Colon (tissue), 2 donors: ENCODE results near the gene ITPK1.

Experiments
- FAIRE-seq: peaks from 2 replicates; lab custom pipeline; 2012; peaks lifted over from hg19 to GRCh38; lab: Jason Lieb, UNC
- donor health status: control.
- donor health status: control.

Gene ITPK1

DNA sequence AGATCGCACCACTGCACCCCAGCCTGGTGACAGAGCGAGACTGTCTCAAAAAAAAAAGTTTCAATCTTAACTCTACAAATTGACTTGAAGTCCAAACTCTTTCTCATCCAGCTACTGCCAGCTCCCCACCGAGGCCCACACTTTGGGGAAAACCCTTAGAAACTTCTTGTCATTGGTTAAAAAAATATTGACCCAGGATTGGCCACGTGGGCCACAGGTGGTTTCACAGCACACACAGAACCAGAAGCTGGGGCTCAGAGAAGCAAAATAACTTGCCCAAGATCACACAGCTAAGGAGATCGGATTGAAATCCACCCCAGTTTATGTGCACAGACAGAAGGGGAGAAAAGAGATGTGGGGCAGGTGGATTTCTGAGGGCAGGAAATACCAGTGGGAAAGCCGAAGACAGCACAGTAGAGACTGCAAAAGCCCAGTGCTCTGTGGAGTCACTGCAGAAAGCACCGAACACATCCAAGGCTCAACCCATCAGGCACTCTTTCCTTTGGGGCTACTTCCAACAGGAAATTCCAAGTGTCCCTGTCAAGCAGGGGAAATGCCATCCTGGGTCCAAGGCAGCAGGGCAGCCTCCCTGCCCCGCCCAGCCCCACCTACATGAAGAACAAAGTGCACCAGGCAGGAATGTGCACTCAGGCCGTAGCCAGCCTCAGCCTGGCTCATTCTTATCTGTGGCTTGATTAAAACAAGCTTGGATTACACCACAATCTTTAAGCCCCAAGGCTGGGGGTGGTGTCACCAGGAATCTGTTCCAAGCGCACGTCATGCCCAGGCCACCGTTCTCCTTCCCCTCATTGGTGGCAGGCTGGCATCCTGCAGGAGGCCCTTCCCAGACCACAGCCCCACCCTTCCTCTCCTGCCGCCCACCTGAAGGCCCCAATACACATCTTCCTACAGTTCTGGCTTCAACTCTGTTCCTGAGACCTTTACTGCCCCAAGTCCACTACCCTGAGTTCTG, 72.5 kb downstream of the ITPK1 start:
- FAIRE-seq: no peak

DNA sequence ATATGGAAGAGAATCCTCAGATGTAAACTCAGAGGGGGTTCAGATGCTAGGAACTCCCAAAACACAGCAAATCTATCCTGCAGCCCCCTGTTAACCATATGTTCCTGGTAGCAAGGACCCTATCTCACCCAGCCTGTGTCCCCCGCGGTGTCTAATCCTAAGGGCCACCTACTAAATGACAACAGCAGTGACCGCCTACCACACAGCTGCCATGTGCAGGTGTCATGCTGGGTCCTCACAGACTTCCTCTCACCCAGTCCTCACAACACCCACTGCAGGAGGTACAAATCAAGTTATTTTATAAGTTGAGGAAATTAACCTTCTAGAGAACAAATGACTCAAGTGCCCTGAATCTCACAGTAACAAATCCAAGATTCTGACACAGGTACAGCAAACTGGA, 73.9 kb downstream of the ITPK1 start:
- FAIRE-seq: no peak

DNA sequence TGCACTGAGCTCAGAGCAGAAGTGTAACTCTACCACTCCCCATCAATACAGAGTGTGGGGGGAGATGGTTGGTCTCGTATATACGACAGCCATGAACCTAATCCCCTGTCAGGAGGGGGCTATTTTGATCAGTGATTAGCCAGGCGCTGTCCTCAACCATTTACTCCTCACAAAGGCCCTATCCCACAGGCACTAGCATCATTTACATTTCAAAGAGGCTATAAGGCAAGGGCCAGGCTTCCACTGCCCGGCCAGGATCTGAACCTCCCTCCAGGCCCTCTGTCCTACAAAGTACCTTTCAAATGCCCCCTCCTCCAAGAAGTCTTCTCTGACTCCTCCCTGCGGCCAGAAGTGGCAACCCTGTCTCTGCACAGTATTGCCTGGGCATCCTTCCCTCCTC, 74.7 kb downstream of the ITPK1 start:
- no peak for FAIRE-seq

DNA sequence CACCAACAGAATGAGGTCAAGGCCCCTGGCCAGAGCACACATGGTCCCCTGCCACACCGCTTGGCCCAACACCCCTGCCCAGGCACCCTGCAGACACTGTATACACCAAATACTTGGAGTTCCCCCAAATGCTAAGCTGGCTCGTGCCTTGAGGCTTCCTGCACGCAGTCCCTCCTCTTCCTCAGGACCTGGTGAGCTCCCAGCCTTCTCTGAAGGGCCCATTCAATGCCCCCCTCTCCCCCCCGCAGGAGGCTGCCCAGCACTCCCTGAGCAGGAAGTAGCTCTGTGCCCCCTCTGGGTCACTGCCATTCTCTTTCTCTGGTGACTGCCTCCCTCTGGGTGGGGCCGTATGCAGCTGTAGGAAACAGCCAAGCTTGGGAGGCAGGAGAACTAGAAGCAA, 75.3 kb downstream of the ITPK1 start:
- no peak for FAIRE-seq

DNA sequence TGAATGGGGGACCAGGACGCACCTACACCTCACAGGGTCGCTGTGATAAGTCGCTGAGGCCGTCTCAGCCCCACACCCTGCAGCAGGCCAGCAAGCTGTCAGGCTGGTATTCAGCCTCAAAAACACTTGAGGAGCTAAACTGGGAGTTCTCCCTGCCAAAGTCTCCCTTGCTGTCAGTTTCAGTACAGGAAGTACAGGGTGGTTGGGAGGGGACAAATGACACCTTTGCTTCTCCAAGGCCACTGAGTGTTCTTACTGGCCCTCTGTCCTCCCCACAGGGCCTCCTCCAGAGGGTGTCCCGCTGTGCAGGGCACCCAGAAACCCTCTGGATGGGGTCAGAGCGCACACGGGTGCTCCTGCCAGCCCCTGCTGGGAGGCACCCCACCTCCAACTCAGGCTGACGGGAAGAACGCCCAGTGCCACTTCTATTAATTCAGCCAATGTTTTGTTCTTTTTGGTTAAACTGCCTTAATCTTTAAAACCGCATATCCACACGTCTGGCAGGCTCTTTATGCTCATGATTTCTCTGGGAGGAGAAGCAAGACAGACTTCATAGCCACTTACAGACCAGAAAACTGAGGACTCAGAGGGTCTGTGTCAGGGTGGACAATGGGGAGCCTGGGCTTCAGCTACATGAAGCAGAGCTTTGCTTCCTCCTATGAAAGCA, 75.9 kb downstream of the ITPK1 start:
- no peak for FAIRE-seq

DNA sequence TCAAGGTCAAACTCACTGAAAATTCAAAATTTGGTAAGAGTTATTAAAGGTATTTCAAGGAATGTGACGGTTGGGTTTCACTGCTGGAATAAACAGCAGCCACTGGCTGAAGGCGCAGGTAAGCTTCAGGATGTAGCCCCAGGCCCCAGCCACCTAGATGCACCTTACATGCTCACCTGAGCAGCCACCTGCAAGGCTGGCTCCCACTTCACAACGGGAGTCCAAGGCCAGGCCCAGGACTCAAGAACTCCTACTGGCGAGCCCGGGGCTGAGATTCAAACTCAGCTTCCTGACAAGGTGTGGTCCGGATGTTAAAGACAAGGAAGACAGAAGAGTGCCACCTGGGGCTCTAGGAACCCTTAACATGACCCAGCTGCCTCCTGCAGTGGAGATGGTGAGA, 78.4 kb downstream of the ITPK1 start:
- FAIRE-seq: no peak

DNA sequence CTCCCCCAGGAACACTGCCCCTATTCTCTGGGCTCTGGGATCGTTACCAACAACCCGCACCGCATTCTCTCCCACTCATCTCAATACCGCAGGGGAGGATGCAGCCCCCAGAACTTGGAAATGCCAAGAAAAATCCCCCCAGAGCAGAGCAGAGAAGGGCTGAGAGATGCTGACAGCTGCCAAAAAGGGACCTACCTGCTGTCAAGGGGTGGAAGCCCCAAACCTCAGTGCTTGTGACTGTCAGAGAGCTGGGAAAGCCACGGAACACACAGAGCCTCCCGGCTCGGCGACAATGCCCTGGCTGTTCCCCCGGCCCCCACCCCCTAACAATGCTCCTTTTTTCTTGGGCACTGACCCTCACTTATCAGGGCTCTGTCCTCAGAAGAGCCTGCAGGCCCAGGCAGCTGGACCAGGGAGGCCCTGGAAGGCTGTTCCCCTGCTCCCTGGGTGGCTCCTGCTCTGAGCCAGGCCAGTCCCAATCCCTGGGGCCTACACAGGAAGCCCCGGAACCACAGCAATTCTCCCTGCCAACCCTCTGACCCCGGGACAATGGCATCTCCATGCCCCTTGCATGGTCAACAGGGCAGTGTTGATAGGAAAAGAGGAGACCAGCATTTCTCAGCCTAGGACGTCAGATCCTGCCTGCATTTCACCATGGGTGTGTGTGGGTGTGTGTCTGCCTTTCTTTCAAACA, 78.9 kb downstream of the ITPK1 start:
- no peak for FAIRE-seq

DNA sequence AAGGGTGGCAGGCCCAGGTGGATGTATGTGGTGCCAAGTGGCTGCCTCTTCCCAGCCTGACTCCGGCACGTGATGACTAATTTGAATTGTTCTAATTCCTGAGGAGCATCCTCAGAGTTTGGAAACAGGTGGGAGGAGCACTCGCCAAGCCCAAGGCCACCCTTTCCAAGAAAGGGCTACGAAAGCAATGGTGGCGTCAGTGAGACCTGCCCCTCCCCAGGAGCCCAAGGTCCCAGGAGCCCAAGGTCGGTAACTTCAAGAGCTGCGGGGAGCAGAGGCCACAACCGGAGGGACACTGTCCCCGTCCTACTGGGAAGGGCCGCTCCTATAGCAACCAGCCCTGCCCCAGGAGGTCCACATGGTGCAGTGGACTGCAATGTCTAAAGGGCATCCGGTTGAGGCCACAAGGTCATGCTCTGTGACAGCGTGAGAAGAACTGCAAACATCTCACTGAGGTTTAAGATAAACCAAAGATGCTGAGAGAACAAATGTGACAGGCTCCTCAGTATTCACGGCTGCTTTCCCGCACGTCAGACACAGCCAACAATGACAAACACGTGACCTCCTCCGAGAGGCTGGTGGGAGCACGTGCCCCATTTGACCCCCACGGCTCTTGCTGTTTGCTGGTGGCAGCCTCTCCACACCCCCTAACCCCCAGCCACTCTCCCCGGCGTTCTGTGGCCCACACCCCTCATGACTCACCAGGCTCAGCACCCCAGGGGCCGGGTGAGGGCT, 79.6 kb downstream of the ITPK1 start:
- FAIRE-seq: no peak

DNA sequence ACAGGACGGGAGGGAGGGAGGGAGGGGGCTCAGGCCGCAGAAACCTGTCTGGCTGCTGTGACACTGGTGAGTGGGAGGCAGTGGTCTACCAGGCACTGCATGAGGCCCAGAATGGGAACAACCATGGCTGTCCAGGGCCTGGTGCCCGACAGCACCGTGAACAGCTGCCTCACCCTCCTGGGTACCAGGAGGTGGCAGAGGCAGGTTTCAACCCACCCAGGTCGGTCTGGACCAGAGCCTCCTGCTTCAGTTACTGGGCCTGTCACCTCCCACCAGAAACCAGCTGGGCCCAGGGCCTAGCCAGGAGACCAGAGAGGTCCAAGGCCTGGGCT, 80.2 kb downstream of the ITPK1 start:
- no peak for FAIRE-seq

DNA sequence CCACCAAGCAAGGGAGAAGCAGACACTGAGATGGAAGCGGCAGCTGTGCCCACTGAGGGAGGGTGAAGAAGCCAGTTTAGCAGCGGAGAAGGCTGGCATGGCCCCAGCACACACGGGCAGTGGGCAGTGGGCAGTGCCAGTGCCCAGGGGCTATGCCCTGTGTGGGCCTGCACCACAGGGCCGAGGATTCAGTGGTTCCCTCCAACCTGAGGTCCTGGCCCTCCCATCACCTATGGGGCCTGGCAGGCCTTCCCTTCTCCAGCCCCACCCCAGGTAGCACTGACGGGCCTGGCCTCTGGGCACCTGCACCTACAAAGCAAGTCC, 81.1 kb downstream of the ITPK1 start:
- no peak for FAIRE-seq

DNA sequence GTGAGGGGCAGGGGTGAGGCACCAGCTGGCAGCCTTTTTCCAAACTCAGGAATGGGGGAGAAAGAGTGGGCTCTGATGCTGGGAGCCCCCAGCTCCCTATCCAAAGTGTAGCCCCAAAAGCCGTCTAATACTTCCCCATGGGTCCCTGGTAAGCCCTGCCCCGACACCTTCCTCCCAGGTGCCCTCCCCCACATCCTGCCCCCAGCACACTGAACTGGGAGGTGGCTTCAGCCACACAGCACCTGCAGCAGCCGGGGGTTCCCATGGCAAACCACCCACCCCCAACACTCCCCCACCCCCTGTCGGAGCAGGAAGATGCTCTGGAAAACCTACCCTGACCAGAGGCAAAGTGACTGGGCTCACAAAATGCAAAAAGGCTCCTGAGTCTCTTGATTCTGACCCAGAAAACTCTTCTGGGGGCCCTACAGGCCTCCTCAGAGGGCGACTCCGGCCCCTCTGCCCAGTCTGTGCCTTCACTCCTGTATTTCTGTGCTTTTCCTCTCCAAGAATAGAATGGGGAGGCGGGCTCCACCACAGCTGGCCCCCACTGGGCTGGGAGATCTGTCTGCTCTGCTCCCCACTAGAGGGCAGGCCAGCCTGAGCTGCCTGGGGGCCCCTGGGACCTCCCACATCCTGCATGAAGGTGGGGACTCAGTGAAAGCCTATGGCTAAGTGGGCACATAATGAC, 81.6 kb downstream of the ITPK1 start:
- no peak for FAIRE-seq

DNA sequence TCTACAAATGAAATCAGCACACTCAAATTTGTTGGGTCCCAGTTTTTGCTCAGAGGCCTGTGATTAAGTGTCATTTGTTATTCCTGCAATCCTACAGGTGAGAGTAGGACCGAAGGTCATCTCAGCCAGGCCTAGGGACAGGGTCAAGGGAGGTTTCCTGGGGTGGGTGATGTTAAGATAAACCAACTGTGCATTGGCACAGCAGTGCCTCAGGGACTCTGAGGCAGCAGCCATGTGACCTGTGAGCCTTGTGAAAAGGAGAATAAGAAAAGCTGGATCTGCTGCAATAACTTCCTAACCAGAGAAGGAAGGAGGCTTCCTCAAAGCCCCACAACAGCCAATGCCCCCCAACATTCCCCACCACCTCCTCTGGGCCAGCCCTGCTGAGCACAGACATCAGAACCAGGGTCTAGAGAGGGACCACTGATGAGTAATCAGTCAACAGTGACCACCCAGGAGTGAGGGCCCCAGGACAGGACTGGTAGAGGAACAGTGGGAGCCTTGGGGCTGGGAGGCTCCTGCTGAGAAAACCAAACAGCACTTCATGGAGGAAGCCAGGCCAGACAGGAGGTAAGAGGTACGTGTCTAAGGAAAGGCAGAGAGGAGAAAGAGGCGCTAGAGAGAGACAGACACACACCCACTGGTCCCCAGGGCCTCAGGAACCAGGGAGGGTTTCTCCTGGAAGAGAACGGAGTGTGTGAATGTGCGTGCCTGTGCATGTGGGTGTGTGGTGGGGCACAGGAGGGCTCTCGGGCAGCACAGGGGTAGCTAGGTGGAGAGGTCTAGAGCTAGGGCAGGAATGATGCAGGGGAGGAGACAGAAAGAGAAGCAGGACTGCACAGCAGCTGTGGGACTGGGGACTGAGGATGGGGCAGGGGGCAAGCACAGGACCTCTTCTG, 82.4 kb downstream of the ITPK1 start:
- FAIRE-seq: no peak

DNA sequence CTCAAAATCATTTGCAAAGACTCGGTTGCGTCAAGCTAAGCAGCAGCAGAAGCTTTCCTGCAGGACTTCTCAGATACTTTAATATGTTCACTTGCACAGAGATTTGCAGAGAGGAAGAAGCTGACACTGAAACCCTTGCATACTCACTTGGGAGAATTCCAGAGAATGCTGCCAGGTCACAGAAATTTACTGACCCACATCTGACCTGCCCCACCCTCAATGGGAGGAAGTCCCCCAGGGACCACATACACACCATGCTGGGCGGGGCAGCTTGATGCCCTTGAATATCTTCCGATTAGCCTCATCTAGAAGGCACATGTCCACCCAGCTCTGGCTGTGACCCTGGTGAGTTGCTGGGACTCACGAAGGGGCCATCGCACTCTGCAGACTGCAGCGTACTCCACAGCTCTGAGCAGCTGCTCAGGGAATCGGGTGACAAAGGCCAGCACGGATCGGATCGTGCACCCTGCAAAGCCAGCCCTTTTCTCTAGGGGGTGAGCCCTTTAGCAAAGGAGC, 83.2 kb downstream of the ITPK1 start:
- no peak for FAIRE-seq

DNA sequence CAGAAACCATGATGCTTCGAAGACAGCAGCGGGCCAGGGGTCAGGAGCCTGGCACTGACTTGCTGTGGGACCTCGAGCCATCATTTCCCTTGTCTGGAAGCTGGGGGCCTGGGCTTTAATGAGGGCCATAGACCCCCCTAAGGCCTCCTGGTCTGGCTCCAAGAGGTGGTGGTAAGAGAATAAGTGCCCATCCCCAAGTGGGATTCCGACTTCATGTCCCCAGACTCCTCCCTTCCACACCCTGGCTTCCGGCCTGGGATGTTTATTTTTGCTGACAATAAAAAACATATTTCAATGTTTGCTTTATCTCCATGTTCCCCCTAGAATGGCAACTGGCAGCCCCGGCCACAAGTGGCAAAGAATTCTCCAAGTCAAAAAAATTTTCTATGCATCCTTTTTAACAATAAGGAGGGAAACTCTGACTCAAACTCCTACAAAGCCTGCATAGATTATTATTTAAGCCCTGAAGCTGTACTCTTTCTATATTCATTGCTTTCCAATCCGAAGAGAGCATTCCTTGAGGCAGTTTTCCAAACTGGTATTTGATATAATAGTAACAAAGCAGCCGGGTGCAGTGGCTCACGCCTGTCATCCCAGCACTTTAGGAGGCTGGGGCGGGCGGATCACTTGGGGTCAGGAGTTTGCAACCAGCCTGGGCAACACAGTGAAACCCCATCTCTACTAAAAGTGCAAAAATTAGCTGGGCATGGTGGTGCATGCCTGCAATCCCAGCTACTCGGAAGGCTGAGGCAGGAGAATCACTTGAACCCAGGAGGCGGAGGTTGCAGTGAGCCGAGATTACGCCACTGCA, 84.0 kb downstream of the ITPK1 start:
- FAIRE-seq: no peak

DNA sequence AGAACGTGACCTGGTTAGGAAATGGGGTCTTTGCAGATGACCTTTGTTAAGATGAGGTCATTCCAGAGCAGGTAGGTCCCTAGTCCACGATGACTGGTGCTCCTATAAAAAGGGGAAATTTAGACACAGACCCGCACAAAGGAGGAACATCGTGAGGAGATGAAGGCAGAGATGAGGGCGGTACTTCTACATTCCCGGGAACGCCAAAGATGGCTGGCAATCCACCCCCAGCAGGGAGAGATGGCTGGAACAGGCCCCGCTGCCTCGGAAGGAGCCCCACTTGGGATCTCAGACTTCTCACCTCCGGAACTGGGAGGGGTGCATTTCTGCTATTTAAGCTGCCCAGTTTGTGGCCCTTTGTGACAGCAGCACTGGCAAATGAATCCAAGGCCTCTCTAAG, 85.0 kb downstream of the ITPK1 start:
- FAIRE-seq: no peak

DNA sequence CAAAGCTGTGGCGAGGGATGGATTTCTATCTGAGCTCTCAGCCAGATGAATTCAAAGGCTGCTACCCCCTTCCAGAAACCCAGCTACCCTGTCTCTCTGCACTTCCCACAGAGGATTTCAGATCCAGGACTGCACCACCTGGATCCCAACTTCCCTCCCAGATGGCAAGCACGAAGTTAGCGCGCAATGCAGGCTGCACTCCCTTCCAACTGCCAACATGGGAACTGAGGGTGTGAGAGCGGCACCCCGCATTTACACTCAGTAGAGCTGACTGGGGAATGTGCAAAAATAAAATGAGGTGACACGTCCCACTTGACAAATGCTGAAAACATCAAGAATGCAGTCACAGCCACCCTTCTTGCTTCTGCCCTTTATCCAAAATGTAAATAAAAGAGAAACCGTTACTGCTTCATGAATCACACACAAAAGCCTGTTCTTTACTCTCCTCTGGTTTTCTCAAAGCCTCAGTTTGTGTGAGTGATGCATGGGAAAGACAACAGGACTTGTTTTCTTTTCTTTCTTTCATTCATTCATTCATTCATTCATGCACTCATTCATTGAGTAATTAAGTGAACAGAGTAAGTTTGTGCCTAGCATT, 85.7 kb downstream of the ITPK1 start:
- FAIRE-seq: no peak

DNA sequence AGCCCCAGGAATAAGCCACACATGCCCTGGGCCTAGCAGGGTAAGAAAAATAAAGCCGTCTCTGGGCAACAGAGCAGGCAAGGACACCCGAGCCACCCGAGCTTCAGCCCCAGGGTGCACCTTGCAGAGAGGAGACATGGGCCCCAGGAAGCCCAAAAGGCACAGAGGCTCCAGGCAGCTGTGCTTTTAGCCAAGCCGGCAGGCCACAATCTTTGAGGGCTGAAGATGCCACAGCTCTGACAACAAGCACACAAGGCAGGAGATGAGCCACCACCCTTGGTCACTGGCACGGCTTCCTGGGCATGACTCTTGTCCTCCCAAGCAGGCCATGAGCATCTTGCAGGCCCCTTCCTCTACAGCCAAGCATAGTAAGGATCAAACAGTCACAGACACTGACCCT, 86.3 kb downstream of the ITPK1 start:
- no peak for FAIRE-seq

DNA sequence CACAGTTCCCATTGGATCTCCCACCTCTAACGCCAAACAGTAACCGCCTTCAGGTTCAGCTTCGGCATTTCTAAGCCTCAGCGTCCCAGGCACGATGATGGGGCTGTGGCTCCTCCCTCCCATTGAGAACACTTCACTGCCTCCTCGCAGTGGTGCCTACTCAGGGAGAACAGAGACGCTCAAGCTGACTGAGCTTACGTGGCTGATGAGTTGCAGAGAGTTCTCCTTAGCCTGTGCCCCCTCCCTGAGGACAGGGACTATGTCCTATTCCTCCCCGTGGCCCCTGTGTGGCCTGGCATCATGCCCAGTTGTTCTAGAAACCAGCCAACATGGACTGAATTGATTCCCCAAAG, 87.0 kb downstream of the ITPK1 start:
- no peak for FAIRE-seq
